OCI-LY7 (cell line): ENCODE results near the gene GTPBP8. TPM values are rescaled to one million over a fixed set of nuclear protein-coding genes. Genes with fewer than 3 reads are reported as not detected.

Experiments
- BruUV-seq: library from RNA; stranded (reverse); fragments of 400-500 nt; replicated peaks from 2 replicates; lab custom pipeline; 2021; lab: Mats Ljungman, UMichigan
- CTCF ChIA-PET: fragments of 300-600 bp; sonication (Branson Sonifier 250); formaldehyde crosslinking; loops from one replicate; lab custom pipeline; 2022; ENCODE audit warnings: antibody characterized with exemption; ENCODE audit not compliant: unreplicated experiment; lab: Charles Lee
- POLR2A ChIA-PET: fragments of 300-600 bp; sonication (Branson Sonifier 250); formaldehyde crosslinking; loops from one replicate; lab custom pipeline; 2022; ENCODE audit warnings: antibody characterized with exemption; lab: Charles Lee
- DNase-seq: peaks from one replicate; pipeline ENCODE4 v3.0.0-alpha.2; 2015; ENCODE audit warnings: low spot score
- H2AFZ ChIP-seq: fragments of 200-600 bp; sonication (generic), shearing (Covaris generic); 2 replicates; pipeline ENCODE4 v1.6.1; 2014; ENCODE audit warnings: mild to moderate bottlenecking, antibody characterized with exemption, low read length, moderate library complexity
- H3K27ac ChIP-seq: fragments of 200-600 bp; sonication (generic); 2 replicates; pipeline ENCODE4 v1.5.1; 2014; ENCODE audit warnings: mixed run types, low read depth, mild to moderate bottlenecking, moderate library complexity, low read length, inconsistent platforms; ENCODE audit not compliant: poor library complexity, severe bottlenecking
- H3K36me3 ChIP-seq: fragments of 200-600 bp; sonication (generic); 2 replicates; pipeline ENCODE4 v1.6.1; 2014; ENCODE audit warnings: mild to moderate bottlenecking, antibody characterized with exemption, low read length, moderate library complexity, mixed read lengths; ENCODE audit not compliant: insufficient read depth
- H3K4me1 ChIP-seq: fragments of 200-600 bp; sonication (generic); 2 replicates; pipeline ENCODE4 v1.5.1; 2014; ENCODE audit warnings: mild to moderate bottlenecking, low read length; ENCODE audit not compliant: insufficient read depth, poor library complexity, severe bottlenecking
- H3K4me2 ChIP-seq: fragments of 200-600 bp; sonication (generic); 2 replicates; pipeline ENCODE4 v1.6.1; 2014; ENCODE audit warnings: mild to moderate bottlenecking, low read length
- H3K4me3 ChIP-seq: fragments of 200-600 bp; sonication (generic); 2 replicates; pipeline ENCODE4 v1.5.1; 2014; ENCODE audit warnings: mild to moderate bottlenecking, low read depth, low read length; ENCODE audit not compliant: poor library complexity, severe bottlenecking
- H3K79me2 ChIP-seq: fragments of 200-600 bp; sonication (generic); 2 replicates; pipeline ENCODE4 v1.6.1; 2016; ENCODE audit warnings: low read depth, mild to moderate bottlenecking, low read length, moderate library complexity, mixed read lengths; ENCODE audit not compliant: insufficient read depth
- H3K9me2 ChIP-seq: fragments of 200-600 bp; sonication (generic); 2 replicates; pipeline ENCODE4 v1.6.1; 2016; ENCODE audit warnings: mild to moderate bottlenecking, low read length, mixed read lengths; ENCODE audit not compliant: insufficient read depth
- H3K9me3 ChIP-seq: fragments of 200-600 bp; sonication (generic); 2 replicates; pipeline ENCODE4 v1.6.1; 2014; ENCODE audit warnings: mild to moderate bottlenecking, mixed run types, low read length, mixed read lengths
- H4K20me1 ChIP-seq: fragments of 200-600 bp; sonication (generic); 2 replicates; pipeline ENCODE4 v1.6.1; 2014; ENCODE audit warnings: mild to moderate bottlenecking, antibody characterized with exemption, low read length, moderate library complexity, mixed read lengths; ENCODE audit not compliant: insufficient read depth
- EZH2phosphoT487 ChIP-seq: fragments of 200-600 bp; sonication (generic); IDR thresholded peaks from 2 replicates; pipeline ENCODE4 v1.6.1; 2018; ENCODE audit warnings: low read depth, borderline replicate concordance, mild to moderate bottlenecking, mixed run types, antibody characterized with exemption, low read length, moderate library complexity, mixed read lengths
- intact Hi-C: fragments of 100-400 bp; cut with micrococcal nuclease; formaldehyde crosslinking; loops from one replicate; pipeline ENCODE4 v1.10.0; 2022; ENCODE audit not compliant: unreplicated experiment
- total RNA-seq, 2 experiments: library from RNA; depleted of rRNA in 1 of 2; stranded (reverse); fragments of >200 nt in 1 of 2; shearing (Covaris generic) in 1 of 2; gene quantifications; 2 replicates each; pipeline ENCODE4 v1.2.3, GENCODE V29; 2014 to 2022
- TF ChIP-seq, protein P1 (sequence below): fragments of 200-600 bp; sonication (generic); conservative IDR thresholded peaks from 2 replicates; pipeline ENCODE4 v1.5.1; 2014; ENCODE audit warnings: mild to moderate bottlenecking, antibody characterized with exemption, low read length, moderate library complexity, mixed read lengths

The GTPBP8 gene
- total RNA-seq, 2 experiments from 2014 or later, result 21.9 to 23.8 TPM

GRCh38 chr3:113021471-113021870, 30.7 kb downstream of the GTPBP8 start:
- POLR2A ChIA-PET, result interaction anchor here (1.1 to 5.0 kb wide), 2 partner anchors 30 to 37 kb away, joined by 3 to 33 read pairs; partner anchors contain the start of gene GTPBP8
- Histone ChIP-seq H3K4me2 (no peak overlapping the region), H3K4me3 (no peak overlapping the region), H2AFZ (no peak overlapping the region), H3K9me3 (no peaks in the 10 kb centered on the region), H3K36me3 (peaks cover 10% of the 10 kb centered on the region), H3K79me2 (peaks cover 36% of the 10 kb centered on the region), H3K27ac (no peak overlapping the region), H4K20me1 (no peaks in the 10 kb centered on the region), H3K9me2 (no peaks in the 10 kb centered on the region), H3K4me1 (peaks cover 26% of the 10 kb centered on the region)
- no peak for TF ChIP-seq EZH2phosphoT487
- TF ChIP-seq, protein P1, sequence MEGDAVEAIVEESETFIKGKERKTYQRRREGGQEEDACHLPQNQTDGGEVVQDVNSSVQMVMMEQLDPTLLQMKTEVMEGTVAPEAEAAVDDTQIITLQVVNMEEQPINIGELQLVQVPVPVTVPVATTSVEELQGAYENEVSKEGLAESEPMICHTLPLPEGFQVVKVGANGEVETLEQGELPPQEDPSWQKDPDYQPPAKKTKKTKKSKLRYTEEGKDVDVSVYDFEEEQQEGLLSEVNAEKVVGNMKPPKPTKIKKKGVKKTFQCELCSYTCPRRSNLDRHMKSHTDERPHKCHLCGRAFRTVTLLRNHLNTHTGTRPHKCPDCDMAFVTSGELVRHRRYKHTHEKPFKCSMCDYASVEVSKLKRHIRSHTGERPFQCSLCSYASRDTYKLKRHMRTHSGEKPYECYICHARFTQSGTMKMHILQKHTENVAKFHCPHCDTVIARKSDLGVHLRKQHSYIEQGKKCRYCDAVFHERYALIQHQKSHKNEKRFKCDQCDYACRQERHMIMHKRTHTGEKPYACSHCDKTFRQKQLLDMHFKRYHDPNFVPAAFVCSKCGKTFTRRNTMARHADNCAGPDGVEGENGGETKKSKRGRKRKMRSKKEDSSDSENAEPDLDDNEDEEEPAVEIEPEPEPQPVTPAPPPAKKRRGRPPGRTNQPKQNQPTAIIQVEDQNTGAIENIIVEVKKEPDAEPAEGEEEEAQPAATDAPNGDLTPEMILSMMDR, result no peak
- BruUV-seq, result no TSS peak
- DNase-seq, result no peak
- CTCF ChIA-PET, result no interaction called here
- intact Hi-C loops, result no loop called here

GRCh38 chr3:113034011-113034410, 43.2 kb downstream of the GTPBP8 start:
- Histone ChIP-seq H3K79me2 (no peaks in the 10 kb centered on the region), H3K9me2 (no peaks in the 10 kb centered on the region), H4K20me1 (no peaks in the 10 kb centered on the region), H3K4me2 (no peak overlapping the region), H3K4me3 (no peak overlapping the region), H3K36me3 (no peaks in the 10 kb centered on the region), H3K9me3 (no peaks in the 10 kb centered on the region), H3K4me1 (no peaks in the 10 kb centered on the region), H2AFZ (no peak overlapping the region), H3K27ac (no peak overlapping the region)
- POLR2A ChIA-PET, result interaction anchor here (0.6 to 0.7 kb wide), 3 partner anchors 23 to 243 kb away, joined by 3 to 5 read pairs (median 4); no protein-coding TSS in a partner anchor
- no TSS peak for BruUV-seq
- DNase-seq, result no peak
- CTCF ChIA-PET, result no interaction called here
- no peak for TF ChIP-seq EZH2phosphoT487
- TF ChIP-seq, protein P1, result no peak
- intact Hi-C loops, result no loop called here

GRCh38 chr3:113035387-113035982, 44.7 kb downstream of the GTPBP8 start:
- H3K79me2 ChIP-seq, result no peaks in the 10 kb centered on the region
- H3K4me2 ChIP-seq, result no peak overlapping the region
- no peaks in the 10 kb centered on the region for H3K36me3 ChIP-seq
- BruUV-seq, result no TSS peak
- ChIA-PET CTCF (no interaction called here), POLR2A (no interaction called here)
- intact Hi-C loops, result no loop called here
- H3K27ac ChIP-seq, result no peak overlapping the region
- peak; percentile 49 for DNase-seq
- H2AFZ ChIP-seq, result no peak overlapping the region
- H4K20me1 ChIP-seq, result no peaks in the 10 kb centered on the region
- no peaks in the 10 kb centered on the region for H3K4me1 ChIP-seq
- TF ChIP-seq EZH2phosphoT487, result no peak
- TF ChIP-seq, protein P1, result peak; percentile 79
- H3K4me3 ChIP-seq, result no peak overlapping the region
- no peaks in the 10 kb centered on the region for H3K9me3 ChIP-seq
- no peaks in the 10 kb centered on the region for H3K9me2 ChIP-seq
